Breast epithelium (tissue), 4 donors: ENCODE results near the gene HIPK2. TPM values are rescaled to one million over a fixed set of nuclear protein-coding genes. Genes with fewer than 3 reads are reported as not detected.

Experiments used
- DNase-seq, 2 donors: peaks; one replicate each; pipeline ENCODE4 v3.0.0-alpha.2; 2019; ENCODE audit warnings: low spot score in 2 of 2
- H3K27ac ChIP-seq, 2 donors: fragments of 200-600 bp; sonication (generic) in 1 of 2; one replicate each; pipeline ENCODE4 v1.5.1; 2016 to 2019; ENCODE audit warnings: mild to moderate bottlenecking in 1 of 2
- H3K27me3 ChIP-seq, 2 donors: fragments of 200-600 bp; sonication (generic) in 1 of 2; one replicate each; pipeline versions ENCODE4 v1.5.1 to v1.6.0; 2017 to 2019; ENCODE audit warnings: control low read depth in 1 of 2, mild to moderate bottlenecking in 1 of 2
- H3K36me3 ChIP-seq: fragments of 200-600 bp; one replicate; pipeline ENCODE4 v1.5.1; 2019
- H3K4me1 ChIP-seq, 2 donors: fragments of 200-600 bp; sonication (generic); one replicate each; pipeline ENCODE4 v1.5.1; 2016 to 2019; ENCODE audit warnings: control low read depth in 1 of 2
- H3K4me3 ChIP-seq, 3 donors: fragments of 200-600 bp; sonication (generic); 1 replicate in 2 of 3; 2 replicates in 1 of 3; pipeline ENCODE4 v1.5.1; 2016 to 2019; ENCODE audit warnings: mild to moderate bottlenecking in 3 of 3, moderate library complexity in 2 of 3
- H3K9me3 ChIP-seq, 2 donors: fragments of 200-600 bp; sonication (generic) in 1 of 2; one replicate each; pipeline ENCODE4 v1.5.1; 2016 to 2019; ENCODE audit warnings: control low read depth in 1 of 2
- CTCF ChIP-seq, 3 donors: fragments of 450-650 bp; IDR thresholded peaks; one replicate each; pipeline ENCODE4 v1.5.1; 2016 to 2017; ENCODE audit warnings: antibody characterized with exemption in 3 of 3, mild to moderate bottlenecking in 3 of 3, moderate library complexity in 3 of 3
- POLR2A ChIP-seq: fragments of 450-650 bp; IDR thresholded peaks from one replicate; pipeline ENCODE4 v1.6.1; 2016; ENCODE audit warnings: antibody characterized with exemption, mild to moderate bottlenecking, moderate library complexity
- POLR2AphosphoS5 ChIP-seq, 3 donors: sonication (generic); formaldehyde crosslinking; IDR thresholded peaks; one replicate each; pipeline ENCODE4 v1.6.1; 2017; ENCODE audit warnings: antibody characterized with exemption in 3 of 3
- intact Hi-C: fragments of 100-400 bp; cut with DNase I; formaldehyde crosslinking; loops from one replicate; pipeline ENCODE4 v1.15.1; 2023; ENCODE audit warnings: low total_unique reads
- total RNA-seq, 3 donors: library from RNA; depleted of rRNA; stranded (reverse); fragments of >200 nt; gene quantifications; one replicate each; pipeline ENCODE4 v1.1.0, GENCODE V29; 2016

HIPK2 gene
- total RNA-seq, 3 donors from 2014 or later = 26.4 to 31.8 (median 31.1) TPM

GRCh38 chr7:139706837-139707236 is 71.0 kb downstream of the HIPK2 start:
- intact Hi-C loops = no loop called here
- DNase-seq = no peak
- no peak overlapping the region for H3K4me3 ChIP-seq
- H3K27me3 ChIP-seq = no peaks in the 10 kb centered on the region
- no peaks in the 10 kb centered on the region for H3K36me3 ChIP-seq
- no peaks in the 10 kb centered on the region for H3K9me3 ChIP-seq
- TF ChIP-seq POLR2AphosphoS5 (IDR thresholded peaks at IDR 0.05) = no peak
- TF ChIP-seq CTCF (IDR thresholded peaks at IDR 0.05) = no peak
- TF ChIP-seq POLR2A = no peak
- no peak overlapping the region for H3K27ac ChIP-seq
- no peaks in the 10 kb centered on the region for H3K4me1 ChIP-seq

GRCh38 chr7:139704308-139704879 is 73.4 kb downstream of the HIPK2 start:
- no peaks in the 10 kb centered on the region for H3K36me3 ChIP-seq
- peak overlapping the region in 1 of 2 donors; percentile 33 for H3K27ac ChIP-seq
- no peaks in the 10 kb centered on the region for H3K27me3 ChIP-seq
- no peak overlapping the region for H3K4me3 ChIP-seq
- TF ChIP-seq CTCF (IDR thresholded peaks at IDR 0.05) (no peak), POLR2A (no peak), POLR2AphosphoS5 (IDR thresholded peaks at IDR 0.05) (no peak)
- intact Hi-C loops = no loop called here
- DNase-seq = no peak
- no peaks in the 10 kb centered on the region for H3K4me1 ChIP-seq
- no peaks in the 10 kb centered on the region for H3K9me3 ChIP-seq

- Histone ChIP-seq H3K27me3 (no peaks in the 10 kb centered on the region), H3K4me3 (no peak overlapping the region), H3K9me3 (no peaks in the 10 kb centered on the region), H3K4me1 (no peaks in the 10 kb centered on the region), H3K36me3 (no peaks in the 10 kb centered on the region), H3K27ac (peak overlapping the region in 1 of 2 donors; percentile 33)
- DNase-seq = no peak
- intact Hi-C loops = no loop called here
- TF ChIP-seq POLR2A (no peak), CTCF (IDR thresholded peaks at IDR 0.05) (no peak), POLR2AphosphoS5 (IDR thresholded peaks at IDR 0.05) (no peak)
Measured at GRCh38 chr7:139703487-139704307, 74.1 kb downstream of the HIPK2 start.

- no peak for TF ChIP-seq POLR2A
- intact Hi-C loops = no loop called here
Measured at GRCh38 chr7:139702811-139703486, 74.8 kb downstream of the HIPK2 start.

GRCh38 chr7:139702313-139702731 is 75.5 kb downstream of the HIPK2 start:
- no peak overlapping the region for H3K4me3 ChIP-seq
- no peak for DNase-seq
- no peaks in the 10 kb centered on the region for H3K27me3 ChIP-seq
- intact Hi-C loops = no loop called here
- no peak for TF ChIP-seq POLR2AphosphoS5 (IDR thresholded peaks at IDR 0.05)
- no peak for TF ChIP-seq POLR2A
- no peak for TF ChIP-seq CTCF (IDR thresholded peaks at IDR 0.05)
- no peaks in the 10 kb centered on the region for H3K4me1 ChIP-seq
- no peaks in the 10 kb centered on the region for H3K36me3 ChIP-seq
- H3K27ac ChIP-seq = no peak overlapping the region
- H3K9me3 ChIP-seq = no peaks in the 10 kb centered on the region

More at GRCh38 chr7:139702811-139703486, 74.8 kb downstream of the HIPK2 start:
- no peaks in the 10 kb centered on the region for H3K4me1 ChIP-seq
- no peak overlapping the region for H3K4me3 ChIP-seq
- H3K27me3 ChIP-seq = no peaks in the 10 kb centered on the region
- no peaks in the 10 kb centered on the region for H3K9me3 ChIP-seq
- no peaks in the 10 kb centered on the region for H3K36me3 ChIP-seq
- no peak for DNase-seq
- H3K27ac ChIP-seq = peak overlapping the region in 1 of 2 donors; percentile 33
